HUES64 (cell line): ENCODE data around the gene DAP3.
"Not testable (repeated sequence)": the region's sequence is repeated elsewhere in the genome, so short reads cannot be mapped to it uniquely, and the experiment has no call there.

ENCODE experiments used
- H3K27ac ChIP-seq: 2 replicates; pipeline ENCODE4 v1.7.0; 2013; ENCODE audit warnings: low read depth, low read length, inconsistent platforms
- H3K27me3 ChIP-seq: 2 replicates; pipeline ENCODE4 v1.6.1; 2013; ENCODE audit warnings: mild to moderate bottlenecking, low read length; ENCODE audit not compliant: insufficient read depth
- H3K36me3 ChIP-seq: 2 replicates; pipeline ENCODE4 v1.6.1; 2013; ENCODE audit warnings: mild to moderate bottlenecking, low read length; ENCODE audit not compliant: insufficient read depth
- H3K4me1 ChIP-seq: 2 replicates; pipeline ENCODE4 v1.6.1; 2013; ENCODE audit warnings: mild to moderate bottlenecking, low read length, moderate library complexity; ENCODE audit not compliant: insufficient read depth
- H3K4me3 ChIP-seq: 2 replicates; pipeline ENCODE4 v1.5.1; 2013; ENCODE audit warnings: mild to moderate bottlenecking, low read length, moderate library complexity
- H3K9ac ChIP-seq: 2 replicates; pipeline ENCODE4 v1.6.1; 2013; ENCODE audit warnings: mild to moderate bottlenecking, low read depth, low read length
- H3K9me3 ChIP-seq: 2 replicates; pipeline ENCODE4 v1.6.1; 2013; ENCODE audit warnings: low read depth, low read length; ENCODE audit not compliant: insufficient read depth
- WGBS: fragments of 150-250, 120-280 bp; methylation state at CpG from one replicate; pipeline ENCODE4 v1.1.7; 2013; ENCODE audit warnings: missing lambda C conversion rate; 5-methylcytosine and 5-hydroxymethylcytosine counted together

The DAP3 gene

GRCh38 chr1:155687705-155688323 lies 1.1 kb upstream of the DAP3 start:
- H3K27me3 ChIP-seq, H3K4me1 ChIP-seq: not testable (repeated sequence)
- H3K27ac ChIP-seq, result peak overlapping the region; percentile 96
- H3K9me3 ChIP-seq, result peaks cover 15% of the 10 kb centered on the region; the same call in 1 of the 2 replicates
- peaks cover 28% of the 10 kb centered on the region for H3K36me3 ChIP-seq
- peak overlapping the region; percentile 93 for H3K4me3 ChIP-seq
- under 1% methylated on average over 28 of the region's 35 CpGs for WGBS
- H3K9ac ChIP-seq, result peak overlapping the region; percentile 99

DNA sequence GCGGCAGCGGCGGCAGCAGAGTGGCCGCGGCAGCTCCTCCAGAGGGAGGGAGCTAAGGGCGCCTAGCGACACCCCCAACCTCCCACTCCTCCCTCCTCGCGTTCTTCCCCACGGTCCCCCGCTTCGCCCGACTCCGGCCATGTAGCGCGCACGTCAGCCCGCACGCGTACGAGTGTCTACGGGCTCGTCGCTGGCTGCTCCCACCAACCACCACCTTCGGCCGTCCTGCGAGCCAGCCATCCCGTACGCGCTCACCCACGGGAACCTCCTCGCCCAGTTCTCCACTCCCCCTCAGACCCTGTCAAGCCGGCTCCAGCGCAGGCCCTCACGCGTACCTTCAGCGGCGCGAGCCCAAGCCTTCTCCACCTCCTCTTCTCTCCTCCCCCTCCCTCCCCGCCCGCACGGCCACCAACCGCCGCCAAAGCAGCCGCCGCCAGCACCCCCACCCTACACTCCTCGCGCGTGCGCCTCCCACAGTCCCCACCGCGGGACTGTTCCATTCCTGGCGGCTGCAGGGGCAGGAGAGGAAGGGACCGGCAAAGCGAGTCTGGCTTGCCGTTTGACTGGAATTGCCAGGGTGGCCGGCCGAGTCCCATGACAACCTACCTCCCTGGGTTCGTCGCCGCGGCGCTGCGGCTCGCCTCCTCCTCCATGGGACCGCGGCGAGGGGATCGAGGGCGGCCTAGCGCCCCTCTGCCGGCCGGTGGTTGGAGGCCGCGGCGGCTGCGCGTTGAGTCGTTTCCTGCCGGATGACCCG lies 389 bp upstream of the DAP3 start, which contains the start of gene YY1AP1:
YY1AP1 (minus strand) TSS at position 451 of the 757 bp plus-strand sequence. CDS start 8,338 bp downstream, outside the sequence.
- Histone ChIP-seq H3K9me3 (peaks cover 15% of the 10 kb centered on the region; the same call in 1 of the 2 replicates), H3K4me1 (peaks cover 7% of the 10 kb centered on the region; the same call in 1 of the 2 replicates), H3K36me3 (peaks cover 34% of the 10 kb centered on the region), H3K27ac (peak within 1 kb of the TSS; percentile 96), H3K27me3 (no peaks in the 10 kb centered on the region), H3K9ac (peak within 1 kb of the TSS; percentile 99), H3K4me3 (peak within 1 kb of the TSS; percentile 93)
- WGBS, result under 1% methylated on average over 81 of the region's 81 CpGs

DNA sequence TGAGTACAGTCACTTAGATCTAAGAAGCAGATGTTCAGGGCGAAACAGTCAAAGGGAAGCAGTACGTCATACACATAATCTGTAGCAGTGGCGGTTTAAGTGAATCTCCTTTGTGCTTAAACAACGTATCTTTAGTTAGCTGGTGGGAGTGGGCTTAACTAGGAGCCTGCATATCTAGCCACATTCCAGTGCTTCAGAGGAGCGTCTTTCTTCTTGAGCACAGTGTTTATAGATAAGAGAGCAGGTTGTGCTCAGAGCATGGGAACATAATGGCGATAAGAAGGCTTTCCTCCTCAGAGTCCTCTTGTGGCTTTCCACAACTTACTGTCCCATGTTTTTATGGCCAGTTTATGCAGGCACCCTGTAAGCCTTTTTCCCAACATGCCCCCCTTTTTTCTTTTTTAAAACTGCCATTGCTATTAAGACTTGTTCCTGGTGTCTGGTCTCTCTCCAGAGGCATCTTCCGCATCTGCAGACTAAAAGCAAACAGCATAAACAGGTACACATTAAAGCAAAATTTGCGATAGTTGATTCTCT lies 3.2 kb downstream of the DAP3 start:
- Histone ChIP-seq H3K9ac (no peak overlapping the region), H3K9me3 (peaks cover 21% of the 10 kb centered on the region), H3K4me1 (peaks cover 7% of the 10 kb centered on the region; the same call in 1 of the 2 replicates), H3K36me3 (peaks cover 42% of the 10 kb centered on the region), H3K27me3 (no peaks in the 10 kb centered on the region), H3K4me3 (no peak overlapping the region), H3K27ac (no peak overlapping the region)
- 95% methylated on average over 8 of the region's 8 CpGs for WGBS

- Histone ChIP-seq H3K27ac (no peak overlapping the region), H3K4me3 (no peak overlapping the region), H3K36me3 (peaks cover 47% of the 10 kb centered on the region), H3K4me1 (peaks cover 7% of the 10 kb centered on the region; the same call in 1 of the 2 replicates), H3K27me3 (no peaks in the 10 kb centered on the region), H3K9ac (no peak overlapping the region), H3K9me3 (peaks cover 21% of the 10 kb centered on the region)
- WGBS, result 97% methylated on average over 7 of the region's 7 CpGs
Observed at GRCh38 chr1:155694167-155694566, 5.3 kb downstream of the DAP3 start.

GRCh38 chr1:155695072-155695471 lies 6.2 kb downstream of the DAP3 start:
- Histone ChIP-seq H3K9ac (no peak overlapping the region), H3K27me3 (no peaks in the 10 kb centered on the region), H3K4me1 (peaks cover 3% of the 10 kb centered on the region; the same call in 1 of the 2 replicates), H3K27ac (no peak overlapping the region), H3K4me3 (no peak overlapping the region), H3K36me3 (peaks cover 47% of the 10 kb centered on the region), H3K9me3 (peaks cover 21% of the 10 kb centered on the region)
- 92% methylated on average over 4 of the region's 4 CpGs for WGBS

GRCh38 chr1:155695608-155696007 lies 6.7 kb downstream of the DAP3 start:
- 100% methylated on average over 3 of the region's 3 CpGs for WGBS
- H3K4me1 ChIP-seq, result no peaks in the 10 kb centered on the region
- no peaks in the 10 kb centered on the region for H3K27me3 ChIP-seq
- H3K4me3 ChIP-seq, result no peak overlapping the region
- peaks cover 21% of the 10 kb centered on the region for H3K9me3 ChIP-seq
- peaks cover 43% of the 10 kb centered on the region for H3K36me3 ChIP-seq
- no peak overlapping the region for H3K27ac ChIP-seq
- H3K9ac ChIP-seq, result no peak overlapping the region

DNA sequence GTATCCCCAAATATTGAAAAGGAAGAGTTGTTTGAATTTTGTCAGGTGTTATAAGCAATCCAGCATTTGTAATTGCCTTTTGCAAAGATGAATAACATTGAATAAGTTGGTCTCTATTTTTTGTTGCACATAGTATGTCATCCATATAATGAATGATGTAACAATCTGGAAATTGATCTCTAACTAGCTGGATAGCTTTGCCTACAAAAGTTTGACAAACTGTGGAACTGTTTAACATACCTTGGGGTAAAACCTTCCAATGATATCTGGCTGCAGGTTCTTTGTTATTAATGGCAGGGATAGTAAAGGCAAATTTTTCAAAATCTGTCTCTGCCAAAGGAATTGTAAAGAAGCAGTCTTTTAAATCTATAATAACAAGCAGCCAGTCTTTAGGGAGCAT lies 7.6 kb downstream of the DAP3 start:
- peaks cover 16% of the 10 kb centered on the region for H3K9me3 ChIP-seq
- H3K27ac ChIP-seq, result no peak overlapping the region
- H3K36me3 ChIP-seq, result peaks cover 35% of the 10 kb centered on the region
- no peak overlapping the region for H3K9ac ChIP-seq
- H3K4me3 ChIP-seq, result no peak overlapping the region
- no peaks in the 10 kb centered on the region for H3K4me1 ChIP-seq
- no peaks in the 10 kb centered on the region for H3K27me3 ChIP-seq

DNA sequence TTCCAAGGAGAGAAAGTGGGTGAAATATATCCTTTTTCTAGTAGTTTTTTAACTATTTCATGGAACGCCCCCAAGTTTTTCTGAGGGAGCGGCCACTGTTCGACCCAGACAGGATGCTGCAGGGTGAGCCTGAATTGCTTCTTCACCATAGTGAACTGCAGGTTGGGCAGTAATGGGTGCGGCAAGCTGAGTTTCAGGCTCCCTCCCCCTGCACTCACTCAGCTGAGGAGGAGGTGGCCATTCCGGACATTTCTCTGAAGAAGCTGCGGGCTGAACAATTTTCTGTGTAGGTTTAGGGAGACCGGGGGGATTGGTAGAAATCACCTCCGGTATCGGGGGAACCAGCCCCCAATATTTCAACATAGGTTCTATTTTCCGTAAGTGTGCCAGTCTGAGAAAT lies 8.2 kb downstream of the DAP3 start:
- H3K9ac ChIP-seq, result no peak overlapping the region
- 95% methylated on average over 10 of the region's 10 CpGs for WGBS
- H3K9me3 ChIP-seq, result peaks cover 11% of the 10 kb centered on the region
- no peak overlapping the region for H3K27ac ChIP-seq
- no peak overlapping the region for H3K4me3 ChIP-seq
- H3K27me3 ChIP-seq, result no peaks in the 10 kb centered on the region
- H3K36me3 ChIP-seq, result peaks cover 30% of the 10 kb centered on the region
- no peaks in the 10 kb centered on the region for H3K4me1 ChIP-seq

- not testable (repeated sequence) for H3K27me3 ChIP-seq, H3K9ac ChIP-seq, H3K4me1 ChIP-seq, H3K27ac ChIP-seq, H3K9me3 ChIP-seq, H3K4me3 ChIP-seq
- 93% methylated on average over 11 of the region's 11 CpGs for WGBS
- H3K36me3 ChIP-seq, result peaks cover 24% of the 10 kb centered on the region
Observed at GRCh38 chr1:155697616-155698015, 8.7 kb downstream of the DAP3 start.

- peaks cover 16% of the 10 kb centered on the region for H3K36me3 ChIP-seq
- H3K27me3 ChIP-seq, result no peaks in the 10 kb centered on the region
- no peaks in the 10 kb centered on the region for H3K4me1 ChIP-seq
- WGBS, result 90% methylated on average over 13 of the region's 13 CpGs
- H3K4me3 ChIP-seq, result no peak overlapping the region
- peak overlapping the region; percentile 40; the same call in 1 of the 2 replicates for H3K27ac ChIP-seq
- peaks cover 6% of the 10 kb centered on the region; the same call in 1 of the 2 replicates for H3K9me3 ChIP-seq
- no peak overlapping the region for H3K9ac ChIP-seq
Observed at GRCh38 chr1:155698382-155699038, 9.6 kb downstream of the DAP3 start.

DNA sequence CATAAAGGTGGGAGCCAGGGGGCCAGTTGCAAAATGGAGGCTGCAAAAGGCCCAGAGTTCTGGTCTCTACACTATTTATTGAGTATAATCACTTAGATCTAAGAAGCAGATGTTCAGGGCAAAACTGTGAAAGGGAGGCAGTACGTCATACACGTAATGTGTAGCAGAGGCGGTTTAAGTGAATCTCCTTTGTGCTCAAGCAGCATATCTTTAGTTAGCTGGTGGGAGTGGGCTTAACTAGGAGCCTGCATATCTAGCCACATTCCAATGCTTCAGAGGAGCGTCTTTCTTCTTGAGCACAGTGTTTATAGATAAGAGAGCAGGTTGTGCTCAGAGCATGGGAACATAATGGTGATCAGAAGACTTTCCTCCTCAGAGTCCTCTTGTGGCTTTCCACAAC lies 10.2 kb downstream of the DAP3 start:
- H3K36me3 ChIP-seq, result peaks cover 16% of the 10 kb centered on the region
- H3K9ac ChIP-seq, H3K27me3 ChIP-seq, H3K4me3 ChIP-seq, H3K9me3 ChIP-seq, H3K4me1 ChIP-seq, H3K27ac ChIP-seq: not testable (repeated sequence)
- 93% methylated on average over 4 of the region's 4 CpGs for WGBS
